Measurements from ENCODE around the gene DEAF1.

The DEAF1 gene

GRCh38 chr11:643849-644738, 50.9 kb downstream of the DEAF1 start:
- no peak for DNase-seq

- no peak for DNase-seq
Measured at GRCh38 chr11:643366-643765, 51.7 kb downstream of the DEAF1 start.

- no peak for DNase-seq
Measured at GRCh38 chr11:641806-642370, 53.1 kb downstream of the DEAF1 start.

- DNase-seq: no peak
Measured at GRCh38 chr11:640021-640706, 54.9 kb downstream of the DEAF1 start.

GRCh38 chr11:639332-639955, 55.6 kb downstream of the DEAF1 start:
- no peak for DNase-seq

GRCh38 chr11:638631-639331, 56.2 kb downstream of the DEAF1 start:
- DNase-seq: no peak

GRCh38 chr11:637593-638521, 57.2 kb downstream of the DEAF1 start:
- no peak for DNase-seq

- DNase-seq: no peak
Measured at GRCh38 chr11:637333-637592, 57.8 kb downstream of the DEAF1 start.

GRCh38 chr11:636511-637332, 58.3 kb downstream of the DEAF1 start, which contains the start of gene DRD4:
Gene DRD4, plus strand, starts transcription at chr11:637269. Its CDS starts 36 bp downstream, at chr11:637305.
- no peak for DNase-seq

- no peak for DNase-seq
Measured at GRCh38 chr11:635945-636510, 59.0 kb downstream of the DEAF1 start.

- DNase-seq: peak in 1 of 2 experiments; percentile 46
Measured at GRCh38 chr11:630871-631270, 64.2 kb downstream of the DEAF1 start.

- DNase-seq: peak; percentile 42 to 58
Measured at GRCh38 chr11:629237-629583, 65.8 kb downstream of the DEAF1 start.

- no peak for DNase-seq
Measured at GRCh38 chr11:628056-628455, 67.0 kb downstream of the DEAF1 start.

GRCh38 chr11:627308-627576, 67.8 kb downstream of the DEAF1 start:
- DNase-seq: no peak

- DNase-seq: no peak
Measured at GRCh38 chr11:626475-627307, 68.3 kb downstream of the DEAF1 start, which contains the start of gene SCT. Gene SCT, minus strand, starts transcription at chr11:627181. Its CDS starts 38 bp downstream, at chr11:627143.

GRCh38 chr11:625636-626268, 69.3 kb downstream of the DEAF1 start:
- no peak for DNase-seq

GRCh38 chr11:624705-625635, 70.1 kb downstream of the DEAF1 start, which contains the start of gene CDHR5:
Gene CDHR5, minus strand, starts transcription at chr11:624955. Its CDS starts 53 bp downstream, at chr11:624902.
- peak in 1 of 2 experiments; percentile 42 for DNase-seq
